NCI-H82 (cell line): Measurements from ENCODE around the gene SRC.

Experiments used
- DNase-seq: peaks from one replicate; lab custom pipeline; 2025; lab: John Stamatoyannopoulos, UW

SRC gene

DNA sequence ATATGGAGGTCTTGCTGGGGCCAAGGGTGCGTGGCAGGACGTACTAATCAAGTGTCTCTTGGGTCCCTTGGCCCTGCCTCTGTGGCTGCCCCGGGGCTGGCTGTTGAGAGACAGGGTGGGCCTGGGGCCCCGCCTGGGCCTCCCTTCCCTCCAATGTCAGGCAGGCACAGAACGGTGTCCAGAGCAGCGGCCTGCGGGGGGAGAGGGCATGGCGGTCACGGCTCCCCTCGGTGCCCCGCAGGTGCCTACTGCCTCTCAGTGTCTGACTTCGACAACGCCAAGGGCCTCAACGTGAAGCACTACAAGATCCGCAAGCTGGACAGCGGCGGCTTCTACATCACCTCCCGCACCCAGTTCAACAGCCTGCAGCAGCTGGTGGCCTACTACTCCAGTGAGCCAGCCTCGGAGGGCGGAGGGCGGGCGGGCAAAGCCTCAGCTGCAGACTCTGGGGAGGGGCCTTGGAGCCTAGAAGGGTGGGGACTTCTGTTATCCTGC lies 50.0 kb downstream of the SRC start:
- DNase-seq: peak; percentile 98

DNA sequence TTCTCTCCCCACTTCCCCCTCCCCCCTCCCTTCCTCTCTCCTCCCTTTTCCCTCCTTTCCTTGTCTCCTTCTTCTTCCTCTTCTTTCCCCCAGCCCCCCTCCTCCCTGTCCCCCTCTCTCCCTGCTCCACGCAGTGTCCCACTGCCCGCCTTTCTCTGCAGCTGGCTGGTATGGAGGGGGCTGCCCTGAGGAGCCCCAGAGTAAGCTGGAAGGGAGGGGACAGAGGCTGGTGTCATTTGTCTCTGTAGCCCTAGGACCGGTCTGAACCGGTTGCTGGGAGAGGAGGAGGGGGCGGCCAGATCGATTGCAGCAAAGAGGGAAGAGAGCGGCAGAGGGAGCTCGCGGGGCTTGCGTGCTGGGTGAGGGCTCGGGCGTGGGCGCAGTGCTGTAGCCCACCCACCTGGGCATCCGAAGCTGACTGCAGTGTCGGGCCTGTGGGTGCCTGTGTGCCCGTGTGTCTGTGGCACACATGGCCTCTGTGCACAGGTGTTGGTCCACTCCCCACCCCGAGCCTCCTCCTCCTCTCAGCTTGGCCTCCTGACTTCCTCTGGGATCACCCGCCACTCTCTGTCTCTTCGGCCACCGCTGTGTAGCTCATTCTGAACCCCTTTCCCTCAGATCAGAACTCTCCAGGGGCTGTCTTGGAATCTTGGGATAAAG lies 50.6 kb downstream of the SRC start:
- DNase-seq: peak; percentile 98

DNA sequence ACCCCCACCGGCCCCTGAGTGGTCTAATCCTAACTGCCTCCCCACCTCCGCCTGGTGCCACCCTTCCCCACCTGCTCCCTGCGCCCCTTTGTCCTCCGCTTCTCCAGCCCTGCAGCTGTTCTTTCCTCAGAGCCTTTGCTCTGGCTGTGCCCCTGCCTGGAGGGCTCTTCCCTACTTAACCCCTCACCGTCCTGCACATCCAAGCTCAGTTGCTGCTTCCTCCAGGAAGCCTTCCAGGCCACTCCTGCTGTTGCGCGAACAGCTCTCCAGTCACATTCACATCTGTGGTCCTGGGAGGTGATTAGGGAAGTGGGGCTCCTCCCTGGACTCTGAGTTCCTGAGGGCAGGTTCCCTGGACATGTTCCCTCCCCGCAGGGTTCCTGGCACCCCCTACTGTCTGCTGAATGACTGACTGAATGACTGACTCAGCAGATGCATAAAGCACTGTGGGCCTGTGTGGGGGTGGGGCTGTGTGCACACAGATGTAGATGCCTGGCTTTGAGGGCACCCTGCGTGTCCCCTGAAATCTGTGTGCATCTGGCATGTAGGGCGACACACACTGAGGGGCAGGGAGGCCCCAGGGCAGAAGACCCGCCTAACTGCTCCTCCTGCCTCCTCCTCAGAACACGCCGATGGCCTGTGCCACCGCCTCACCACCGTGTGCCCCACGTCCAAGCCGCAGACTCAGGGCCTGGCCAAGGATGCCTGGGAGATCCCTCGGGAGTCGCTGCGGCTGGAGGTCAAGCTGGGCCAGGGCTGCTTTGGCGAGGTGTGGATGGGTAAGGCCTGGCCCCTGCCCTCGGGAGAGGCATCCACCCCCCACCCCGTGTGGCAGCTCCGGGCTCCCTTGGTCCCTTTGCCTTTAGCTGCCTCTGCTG lies 51.4 kb downstream of the SRC start:
- DNase-seq: peak; percentile 56

DNA sequence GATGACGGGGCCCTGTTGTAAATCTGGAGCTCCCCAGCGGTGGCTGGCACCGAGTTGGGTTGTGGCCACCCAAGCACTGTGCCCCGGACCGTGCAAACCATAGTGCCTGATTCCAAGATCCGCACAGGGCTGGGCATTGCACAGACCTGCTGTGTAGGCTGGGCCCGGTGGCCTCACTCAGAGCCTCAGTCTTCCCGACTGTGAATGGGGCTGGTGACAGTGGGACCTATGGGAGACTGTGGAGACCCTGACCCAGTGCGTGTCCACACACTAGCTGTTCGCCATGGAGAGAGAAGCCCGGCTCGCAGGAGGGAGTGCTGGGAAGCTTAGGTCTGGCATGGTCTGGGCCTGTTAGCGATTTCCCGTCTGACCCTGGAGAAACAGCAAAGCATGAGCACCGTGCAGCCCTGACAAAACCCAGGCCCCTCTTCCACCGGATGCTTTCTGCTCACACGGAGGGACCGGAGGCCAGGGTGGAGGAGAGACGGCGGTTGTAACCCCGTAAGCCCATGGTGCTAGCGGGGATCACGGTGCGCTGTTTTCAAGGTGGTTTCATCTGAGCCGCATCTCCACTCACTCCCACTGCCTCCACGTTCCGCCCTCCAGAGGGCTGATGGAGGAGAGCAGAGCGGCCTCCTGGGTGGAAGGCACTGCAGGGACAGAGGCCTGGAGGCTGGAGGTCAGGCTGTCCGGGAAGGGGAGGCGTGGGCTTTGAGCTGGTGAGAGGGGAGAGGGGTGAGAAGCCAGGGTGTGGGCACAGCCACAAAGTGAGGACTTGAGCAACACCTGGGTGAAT lies 52.2 kb downstream of the SRC start:
- no peak for DNase-seq

DNA sequence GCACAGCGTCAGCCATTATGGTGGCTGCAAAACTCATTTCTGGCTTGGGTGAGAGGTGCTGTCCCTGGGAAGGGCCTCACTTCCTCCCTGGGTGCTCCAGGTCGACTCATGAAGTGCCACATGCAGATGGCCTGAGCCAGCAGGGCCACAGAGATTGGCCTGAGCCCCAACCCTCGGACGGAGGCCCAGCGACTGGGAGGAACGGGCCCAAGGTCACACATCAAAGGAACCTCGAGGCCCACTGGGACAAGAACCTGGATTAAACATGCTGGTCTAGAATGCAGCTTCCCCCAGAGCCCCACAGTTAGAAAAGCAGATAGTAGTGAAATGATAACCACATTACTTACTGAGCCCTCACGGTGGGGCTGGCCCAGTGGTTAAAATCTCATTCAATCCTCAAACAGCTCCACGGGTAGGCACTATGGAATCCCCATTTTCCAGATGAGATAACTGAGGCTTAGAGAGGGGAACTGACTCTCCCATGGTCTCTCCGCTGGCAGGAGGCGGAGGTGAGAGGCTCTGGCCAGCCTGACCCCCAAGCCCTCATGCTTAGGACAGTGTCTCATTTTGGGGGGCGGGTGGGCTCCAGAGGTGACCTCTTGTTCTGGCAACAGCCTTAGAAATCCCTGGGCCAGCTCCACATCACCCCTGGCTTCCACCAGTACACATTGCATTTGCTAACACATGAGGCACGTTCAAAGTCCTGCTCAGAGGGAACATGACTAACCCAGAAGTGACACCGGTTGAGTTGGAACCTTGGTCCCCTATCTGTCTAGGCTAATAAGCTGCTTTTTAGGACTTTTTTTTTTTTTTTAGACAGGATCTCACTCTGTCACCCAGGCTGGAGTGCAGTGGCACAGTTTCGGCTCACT lies 53.0 kb downstream of the SRC start:
- DNase-seq: no peak

DNA sequence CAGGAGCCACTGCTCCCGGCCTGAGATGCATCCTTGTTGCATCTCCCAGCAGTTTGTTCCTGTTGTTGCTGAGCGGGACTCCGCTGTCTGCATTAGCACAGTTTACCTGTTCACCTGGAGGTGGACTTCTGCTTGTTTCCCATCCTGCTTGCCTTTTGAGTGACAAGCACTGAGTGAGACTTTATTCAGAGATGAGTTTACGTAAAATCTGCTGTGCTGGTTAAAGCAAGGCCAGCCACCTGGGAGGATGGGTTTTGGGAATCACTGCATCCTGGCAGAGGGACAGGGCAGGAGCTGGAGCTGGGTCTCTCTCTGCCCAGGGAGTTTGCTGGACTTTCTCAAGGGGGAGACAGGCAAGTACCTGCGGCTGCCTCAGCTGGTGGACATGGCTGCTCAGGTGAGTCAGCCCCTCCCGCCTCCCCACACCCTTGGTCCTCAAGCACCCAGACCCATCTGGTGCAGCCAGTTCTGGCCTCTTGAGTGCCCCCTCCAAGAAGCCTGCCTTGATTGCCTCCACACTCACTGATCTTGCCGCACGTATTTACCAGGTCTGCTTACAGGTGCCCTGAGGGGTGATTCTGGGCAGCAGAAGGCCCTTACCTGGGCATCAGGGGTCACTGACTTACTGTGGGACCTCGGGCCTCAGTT lies 55.5 kb downstream of the SRC start:
- DNase-seq: no peak

DNA sequence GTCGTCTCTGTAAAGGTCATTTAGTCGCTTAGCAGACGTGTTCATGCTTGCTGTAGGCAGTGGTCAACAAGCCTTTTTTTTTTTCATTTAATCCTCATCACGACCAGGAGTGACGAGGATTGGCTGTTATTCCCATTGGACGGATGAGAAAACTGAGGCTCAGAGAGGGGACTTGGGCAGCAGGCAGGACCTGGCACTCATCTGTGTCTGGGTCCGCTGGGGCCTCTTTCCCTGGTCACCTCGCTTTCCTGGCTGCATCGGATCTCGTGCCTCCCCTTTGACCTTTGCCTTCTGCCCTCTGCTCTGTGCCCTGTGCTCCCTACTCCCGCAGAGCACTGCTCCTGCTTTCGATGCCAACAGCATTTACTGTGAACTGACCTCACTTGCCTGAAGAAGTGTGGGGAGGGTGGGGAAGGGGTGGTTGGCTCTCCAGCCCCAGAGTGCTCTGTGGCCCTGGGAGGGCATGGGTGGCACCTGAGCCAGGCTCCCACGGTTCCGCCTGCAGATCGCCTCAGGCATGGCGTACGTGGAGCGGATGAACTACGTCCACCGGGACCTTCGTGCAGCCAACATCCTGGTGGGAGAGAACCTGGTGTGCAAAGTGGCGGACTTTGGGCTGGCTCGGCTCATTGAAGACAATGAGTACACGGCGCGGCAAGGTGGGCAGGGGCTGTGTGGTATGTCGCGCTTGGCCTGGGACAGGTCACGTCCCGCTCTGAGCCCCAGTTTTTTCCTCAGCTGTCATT lies 56.2 kb downstream of the SRC start:
- no peak for DNase-seq

DNA sequence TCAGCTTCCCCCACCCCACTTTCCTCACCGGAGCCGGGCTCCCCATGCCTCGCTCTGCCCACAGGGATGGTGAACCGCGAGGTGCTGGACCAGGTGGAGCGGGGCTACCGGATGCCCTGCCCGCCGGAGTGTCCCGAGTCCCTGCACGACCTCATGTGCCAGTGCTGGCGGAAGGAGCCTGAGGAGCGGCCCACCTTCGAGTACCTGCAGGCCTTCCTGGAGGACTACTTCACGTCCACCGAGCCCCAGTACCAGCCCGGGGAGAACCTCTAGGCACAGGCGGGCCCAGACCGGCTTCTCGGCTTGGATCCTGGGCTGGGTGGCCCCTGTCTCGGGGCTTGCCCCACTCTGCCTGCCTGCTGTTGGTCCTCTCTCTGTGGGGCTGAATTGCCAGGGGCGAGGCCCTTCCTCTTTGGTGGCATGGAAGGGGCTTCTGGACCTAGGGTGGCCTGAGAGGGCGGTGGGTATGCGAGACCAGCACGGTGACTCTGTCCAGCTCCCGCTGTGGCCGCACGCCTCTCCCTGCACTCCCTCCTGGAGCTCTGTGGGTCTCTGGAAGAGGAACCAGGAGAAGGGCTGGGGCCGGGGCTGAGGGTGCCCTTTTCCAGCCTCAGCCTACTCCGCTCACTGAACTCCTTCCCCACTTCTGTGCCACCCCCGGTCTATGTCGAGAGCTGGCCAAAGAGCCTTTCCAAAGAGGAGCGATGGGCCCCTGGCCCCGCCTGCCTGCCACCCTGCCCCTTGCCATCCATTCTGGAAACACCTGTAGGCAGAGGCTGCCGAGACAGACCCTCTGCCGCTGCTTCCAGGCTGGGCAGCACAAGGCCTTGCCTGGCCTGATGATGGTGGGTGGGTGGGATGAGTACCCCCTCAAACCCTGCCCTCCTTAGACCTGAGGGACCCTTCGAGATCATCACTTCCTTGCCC lies 57.4 kb downstream of the SRC start:
- no peak for DNase-seq

DNA sequence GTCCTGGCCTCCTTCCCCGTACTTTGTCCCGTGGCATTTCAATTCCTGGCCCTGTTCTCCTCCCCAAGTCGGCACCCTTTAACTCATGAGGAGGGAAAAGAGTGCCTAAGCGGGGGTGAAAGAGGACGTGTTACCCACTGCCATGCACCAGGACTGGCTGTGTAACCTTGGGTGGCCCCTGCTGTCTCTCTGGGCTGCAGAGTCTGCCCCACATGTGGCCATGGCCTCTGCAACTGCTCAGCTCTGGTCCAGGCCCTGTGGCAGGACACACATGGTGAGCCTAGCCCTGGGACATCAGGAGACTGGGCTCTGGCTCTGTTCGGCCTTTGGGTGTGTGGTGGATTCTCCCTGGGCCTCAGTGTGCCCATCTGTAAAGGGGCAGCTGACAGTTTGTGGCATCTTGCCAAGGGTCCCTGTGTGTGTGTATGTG lies 58.5 kb downstream of the SRC start:
- no peak for DNase-seq

DNA sequence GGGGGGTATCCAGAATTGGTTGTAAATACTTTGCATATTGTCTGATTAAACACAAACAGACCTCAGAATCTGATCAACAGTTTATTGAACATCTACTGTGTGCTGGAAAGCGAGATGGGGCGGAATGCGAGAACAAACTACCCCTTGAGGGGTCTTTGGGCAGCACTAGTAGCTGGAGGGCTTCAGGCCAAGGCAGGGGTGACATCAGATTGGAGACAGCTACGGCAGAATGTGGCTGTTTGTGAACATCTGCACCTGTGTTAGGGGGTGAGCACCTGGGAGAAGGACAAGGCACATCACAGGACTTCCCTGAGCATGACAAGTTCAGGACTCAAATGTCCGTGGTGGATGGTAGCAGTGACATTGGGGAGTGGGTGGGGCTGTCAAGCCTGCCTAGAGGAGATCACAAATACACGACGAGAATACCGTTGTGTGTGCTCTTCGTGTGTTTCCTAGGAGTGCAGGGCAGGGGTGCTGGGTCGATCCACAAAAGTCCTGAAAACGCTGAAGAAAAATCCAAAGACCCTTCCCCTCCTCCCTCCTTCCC lies 59.5 kb downstream of the SRC start:
- no peak for DNase-seq

DNA sequence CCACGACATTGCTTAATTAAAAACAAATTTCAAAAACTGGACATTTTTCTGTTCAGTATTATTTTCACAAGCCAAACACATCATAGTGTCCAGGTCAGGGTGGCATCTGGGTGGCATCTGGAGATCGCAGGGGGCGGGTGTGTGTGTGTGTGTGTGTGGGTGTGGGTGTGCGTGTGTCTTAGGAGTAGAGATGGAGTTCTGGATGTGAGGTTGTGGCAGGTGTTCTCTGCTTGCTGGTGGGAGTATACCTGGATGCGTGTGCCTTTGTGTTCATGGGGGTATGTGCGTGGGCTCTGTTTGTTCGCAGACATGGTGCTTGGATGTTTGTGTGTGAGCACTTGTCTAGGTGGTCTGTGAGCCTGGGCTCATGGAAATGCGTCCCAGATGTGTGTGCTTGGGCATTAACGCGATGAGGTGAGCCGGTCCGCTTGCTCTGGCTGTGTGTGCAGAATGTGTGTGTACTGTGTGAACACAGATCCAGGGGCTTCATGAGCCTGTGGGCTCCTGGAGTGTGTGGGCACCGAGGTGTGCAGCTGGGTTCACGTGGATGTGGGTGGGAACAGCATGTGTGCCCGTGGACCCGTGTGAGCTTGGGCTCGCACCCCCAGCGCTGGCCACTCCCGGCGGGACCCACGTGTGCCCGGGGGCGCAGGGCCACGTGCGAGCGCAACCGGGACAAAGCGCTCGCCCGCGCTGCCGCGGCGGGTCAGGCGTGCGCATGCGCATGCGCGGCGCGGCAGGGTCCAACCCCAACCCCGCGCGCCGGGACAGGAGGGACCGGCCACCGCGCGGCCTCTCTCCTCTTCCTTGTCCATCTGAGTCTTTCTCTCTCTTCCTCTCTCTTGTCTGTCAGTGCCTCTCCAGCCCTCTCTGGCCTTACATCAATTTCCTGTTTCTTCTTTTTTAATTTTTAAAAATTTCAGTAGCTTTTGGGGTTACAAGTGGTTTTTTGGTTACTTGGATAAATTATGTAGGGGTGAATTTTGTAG lies 60.4 kb downstream of the SRC start:
- peak; percentile 66 for DNase-seq

DNA sequence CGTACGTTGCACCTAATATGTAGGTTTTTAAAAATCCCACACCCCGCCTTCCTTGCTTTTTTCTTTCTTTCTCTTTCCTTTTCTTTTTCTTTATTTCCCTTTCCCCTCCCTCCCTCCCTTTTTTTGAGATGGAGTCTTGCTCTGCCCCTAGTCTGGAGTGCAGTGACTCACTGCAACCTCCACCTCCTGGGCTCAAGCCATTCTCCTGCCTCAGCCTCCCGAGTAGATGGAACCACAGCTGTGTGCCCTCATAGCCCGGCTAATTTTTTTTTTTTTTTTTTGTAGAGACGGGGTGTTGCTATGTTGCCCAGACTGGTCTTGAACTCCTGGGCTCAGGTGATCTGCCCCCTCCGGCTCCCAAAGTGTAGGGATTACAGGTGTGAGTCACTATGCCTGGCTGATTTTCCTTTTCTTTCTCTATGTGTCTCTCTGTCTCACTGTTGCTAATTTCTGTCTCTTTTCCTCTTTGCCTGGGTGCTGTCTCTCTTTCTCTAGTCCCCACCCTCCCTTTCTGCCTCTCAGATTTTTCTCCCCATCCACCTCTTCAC lies 61.2 kb downstream of the SRC start:
- DNase-seq: no peak

DNA sequence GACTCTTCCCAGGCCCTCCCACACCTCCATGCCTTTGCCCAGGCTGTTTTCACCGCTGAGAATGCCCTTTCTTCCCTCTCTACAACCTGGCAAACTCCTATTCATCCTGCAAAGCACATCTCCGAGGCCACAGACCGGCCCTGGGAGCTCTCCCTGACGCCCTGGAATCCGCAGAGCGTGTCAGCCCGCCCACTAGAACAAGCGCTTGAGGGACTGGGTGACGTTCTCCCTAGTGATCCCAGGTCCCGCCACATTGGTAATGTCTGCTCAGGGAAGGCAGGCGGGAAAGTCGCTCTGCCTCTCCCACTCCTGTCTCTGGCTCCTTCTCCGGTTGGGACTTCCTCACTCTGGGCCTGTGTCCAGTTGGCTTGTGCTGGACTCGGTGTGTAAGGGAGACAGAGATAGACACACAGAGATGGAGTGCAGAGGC lies 61.6 kb downstream of the SRC start:
- DNase-seq: peak; percentile 51

DNA sequence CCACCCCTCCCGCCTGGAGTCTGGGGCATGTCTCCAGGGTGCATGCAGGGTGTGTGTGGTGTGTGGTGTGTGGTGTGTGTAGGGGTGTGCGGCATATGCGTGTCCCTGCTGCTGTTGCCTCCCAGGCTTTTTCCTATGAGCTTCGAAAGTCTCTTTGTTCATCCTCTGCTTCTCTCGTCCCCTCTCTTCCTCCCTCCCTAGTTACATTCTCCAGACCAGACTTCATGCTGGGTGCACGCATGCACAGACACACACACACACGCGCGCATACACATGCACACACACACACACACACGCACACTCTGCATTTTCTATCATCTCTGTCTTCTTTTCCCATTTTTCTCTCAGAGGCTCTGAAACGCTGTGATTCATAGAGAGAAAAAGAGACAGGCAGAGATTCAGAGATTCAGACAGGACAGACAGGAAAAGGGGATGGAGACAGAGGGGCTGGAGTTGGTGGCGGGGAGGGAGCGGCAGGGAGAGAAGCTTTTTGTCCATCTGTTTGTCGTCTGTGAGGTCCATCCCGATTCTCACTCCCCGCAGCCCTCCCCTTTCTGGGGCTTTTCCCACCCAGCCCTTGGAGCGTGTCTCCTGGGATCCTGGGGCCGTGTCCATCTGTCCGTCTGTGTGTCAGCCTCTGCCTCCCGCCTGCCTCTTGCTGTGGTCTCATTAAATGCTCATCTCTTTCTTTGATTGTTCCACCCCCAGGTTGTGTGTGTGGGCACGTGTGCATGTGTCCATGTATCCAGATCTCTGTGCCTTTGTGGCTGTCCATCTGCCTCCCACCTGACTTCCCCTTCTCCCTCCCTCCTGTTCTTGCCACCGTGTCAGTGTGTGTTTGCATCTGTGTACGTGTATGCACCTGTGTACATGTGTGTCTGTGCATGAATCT lies 62.6 kb downstream of the SRC start:
- DNase-seq: peak; percentile 88

DNA sequence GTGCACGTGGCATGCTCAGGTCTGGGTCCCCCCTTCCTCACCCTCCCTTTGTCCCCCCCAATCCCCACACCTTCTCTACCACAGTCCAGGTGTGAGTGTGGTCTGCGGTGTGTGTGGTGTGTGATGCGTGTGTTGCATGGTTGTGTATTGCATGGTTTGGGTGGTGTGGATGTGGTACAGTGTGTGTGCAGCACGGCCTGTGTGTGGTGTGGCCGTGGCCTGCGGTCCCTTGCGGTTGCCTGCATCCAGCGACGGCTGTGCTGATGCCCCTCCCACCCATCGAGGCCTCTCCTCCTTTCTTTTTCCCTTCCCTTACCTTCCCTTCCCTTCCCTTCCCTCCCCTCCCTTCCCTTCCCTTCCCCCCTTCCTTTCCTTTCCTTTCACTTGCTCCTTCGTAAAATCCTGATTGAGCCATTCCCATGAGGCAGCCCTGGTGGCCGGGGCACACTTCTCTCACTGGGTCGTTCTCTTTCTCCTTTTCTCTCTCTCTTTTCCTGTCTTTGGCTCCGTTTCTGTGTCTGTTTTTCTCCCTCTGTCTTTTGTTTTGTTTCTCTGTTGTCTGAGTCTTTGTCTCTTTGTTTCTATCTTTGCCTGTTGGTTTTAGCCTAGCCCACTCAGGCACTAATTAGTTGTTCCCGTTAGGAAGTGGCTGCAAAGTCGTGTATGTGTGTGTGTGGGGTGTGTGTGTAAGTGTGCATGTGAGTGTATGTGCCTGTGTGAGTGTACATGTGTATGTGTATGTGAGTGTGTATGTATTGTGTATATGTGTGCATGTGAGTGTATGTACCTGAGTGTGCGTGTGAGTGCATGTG lies 65.7 kb downstream of the SRC start:
- DNase-seq: no peak

DNA sequence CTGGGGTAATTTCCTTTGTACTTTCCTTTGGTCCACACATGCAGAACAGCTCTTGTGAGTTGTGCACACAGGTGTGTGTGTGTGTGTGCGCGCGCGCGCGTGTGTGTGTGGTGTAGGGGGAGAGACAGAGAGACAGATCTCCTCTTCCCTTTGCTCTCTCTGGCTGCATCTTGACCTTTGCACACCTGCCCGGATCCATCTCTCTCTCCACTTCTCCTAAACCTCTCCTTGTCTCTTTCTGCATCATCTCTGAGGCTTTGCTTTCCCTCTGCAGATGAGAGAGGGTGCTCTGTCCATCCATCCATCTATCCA lies 67.0 kb downstream of the SRC start:
- DNase-seq: no peak
